ENCODE data around the gene OR1S1.

Gene OR1S1

DNA sequence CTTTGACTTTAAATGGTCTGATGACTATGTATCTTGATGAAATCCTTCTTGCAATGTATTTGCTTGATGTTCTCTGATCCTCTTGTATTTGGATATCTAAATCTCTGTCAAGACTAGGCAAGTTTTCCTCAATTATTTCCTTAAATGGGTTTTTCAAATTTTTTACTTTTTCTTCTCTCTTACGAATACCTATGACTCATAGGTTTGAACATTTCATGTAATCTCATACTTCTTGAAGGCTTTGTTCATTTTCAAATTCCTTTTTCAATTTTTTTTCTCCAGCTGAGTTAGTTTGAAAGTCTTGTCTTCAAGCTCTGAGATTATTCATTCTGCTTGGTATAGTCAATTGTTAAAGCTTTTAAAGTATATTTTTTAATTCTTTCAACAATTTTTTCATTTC, 42.4 kb downstream of the OR1S1 start:
- Histone ChIP-seq H3K4me1 (no peaks in the 10 kb centered on the region), H3K4me3 (ENCODE audit: low read depth, low read length) (no peak overlapping the region), H3K9me3 (no peaks in the 10 kb centered on the region), H3K36me3 (no peaks in the 10 kb centered on the region), H3K27me3 (no peaks in the 10 kb centered on the region)
- DNase-seq, result no peak
- TF ChIP-seq, protein P1, sequence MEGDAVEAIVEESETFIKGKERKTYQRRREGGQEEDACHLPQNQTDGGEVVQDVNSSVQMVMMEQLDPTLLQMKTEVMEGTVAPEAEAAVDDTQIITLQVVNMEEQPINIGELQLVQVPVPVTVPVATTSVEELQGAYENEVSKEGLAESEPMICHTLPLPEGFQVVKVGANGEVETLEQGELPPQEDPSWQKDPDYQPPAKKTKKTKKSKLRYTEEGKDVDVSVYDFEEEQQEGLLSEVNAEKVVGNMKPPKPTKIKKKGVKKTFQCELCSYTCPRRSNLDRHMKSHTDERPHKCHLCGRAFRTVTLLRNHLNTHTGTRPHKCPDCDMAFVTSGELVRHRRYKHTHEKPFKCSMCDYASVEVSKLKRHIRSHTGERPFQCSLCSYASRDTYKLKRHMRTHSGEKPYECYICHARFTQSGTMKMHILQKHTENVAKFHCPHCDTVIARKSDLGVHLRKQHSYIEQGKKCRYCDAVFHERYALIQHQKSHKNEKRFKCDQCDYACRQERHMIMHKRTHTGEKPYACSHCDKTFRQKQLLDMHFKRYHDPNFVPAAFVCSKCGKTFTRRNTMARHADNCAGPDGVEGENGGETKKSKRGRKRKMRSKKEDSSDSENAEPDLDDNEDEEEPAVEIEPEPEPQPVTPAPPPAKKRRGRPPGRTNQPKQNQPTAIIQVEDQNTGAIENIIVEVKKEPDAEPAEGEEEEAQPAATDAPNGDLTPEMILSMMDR (IDR thresholded peaks at IDR 0.05; ENCODE audit: low read depth, low read length), result no peak

DNA sequence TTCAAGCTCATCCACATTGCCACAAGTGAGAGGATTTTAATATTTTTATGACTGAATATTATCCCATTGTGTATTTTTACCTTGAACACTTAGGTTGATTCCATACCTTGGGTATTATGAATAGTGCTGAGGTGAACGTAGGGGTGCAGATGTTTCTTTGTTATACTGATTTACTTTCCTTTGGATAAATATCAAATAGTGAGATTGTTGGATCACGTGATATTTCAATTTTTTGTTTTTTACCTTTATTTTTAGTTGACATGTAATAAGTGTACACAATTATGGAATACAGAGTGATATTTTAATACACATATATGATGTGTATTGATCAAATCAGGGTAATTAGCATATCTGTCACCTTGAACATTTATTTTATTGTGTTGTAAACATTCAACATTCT, 47.5 kb downstream of the OR1S1 start:
- DNase-seq, result no peak
- H3K27me3 ChIP-seq, result no peaks in the 10 kb centered on the region
- H3K9me3 ChIP-seq, result no peaks in the 10 kb centered on the region
- H3K4me1 ChIP-seq, result no peaks in the 10 kb centered on the region
- H3K4me3 ChIP-seq (ENCODE audit: low read depth, low read length), result no peak overlapping the region
- H3K36me3 ChIP-seq, result no peaks in the 10 kb centered on the region
- TF ChIP-seq, protein P1 (IDR thresholded peaks at IDR 0.05; ENCODE audit: low read depth, low read length), result no peak
